ENCODE data around the gene GZMH.

GRCh38 chr14:24565766-24566165 is 43.7 kb downstream of the GZMH start:
- TF ChIP-seq CTCF (IDR thresholded peaks at IDR 0.05): no peak
- TF ChIP-seq POLR2AphosphoS5 (IDR thresholded peaks at IDR 0.05; ENCODE audit: low read depth, low read length): no peak
- no peak for TF ChIP-seq REST (IDR thresholded peaks at IDR 0.05; ENCODE audit: insufficient read depth in 1 of 2, low read depth in 2 of 2, low read length in 1 of 2)
- TF ChIP-seq TCF7L2 (IDR thresholded peaks at IDR 0.05; ENCODE audit: low read depth, low read length): no peak
- TF ChIP-seq SIN3A (IDR thresholded peaks at IDR 0.05; ENCODE audit: borderline replicate concordance, insufficient read depth, low read depth, low read length): no peak

Measured in Panc1 (cell line).